ENCODE results near the gene DHX34.
"Not testable (repeated sequence)": the region's sequence is repeated elsewhere in the genome, so short reads cannot be mapped to it uniquely, and the experiment has no call there.

Gene DHX34

DNA sequence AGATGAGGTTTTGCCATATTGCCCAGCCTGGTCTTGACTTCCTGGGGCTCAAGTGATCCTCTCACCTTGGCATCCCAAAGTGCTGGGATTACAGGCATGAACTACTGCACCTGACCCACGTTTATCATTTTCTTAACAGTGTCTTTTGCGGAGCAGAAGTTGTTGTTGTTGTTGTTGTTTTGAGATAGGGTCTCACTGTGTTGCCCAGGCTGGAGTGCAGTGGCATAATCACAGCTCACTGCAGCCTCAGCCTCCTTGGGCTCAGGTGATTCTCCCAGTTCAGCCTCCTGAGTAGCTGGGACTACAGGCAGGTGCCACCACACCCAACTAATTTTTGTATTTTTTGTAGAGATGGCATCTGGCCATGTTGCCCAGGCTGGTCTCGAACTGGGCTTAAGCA lies 38.5 kb downstream of the DHX34 start:
- DNase-seq (ENCODE audit: low read depth in 2 of 2), result not testable (repeated sequence)

GRCh38 chr19:47388721-47389120 lies 39.6 kb downstream of the DHX34 start:
- not testable (repeated sequence) for DNase-seq (ENCODE audit: low read depth in 2 of 2)

GRCh38 chr19:47389150-47389556 lies 40.0 kb downstream of the DHX34 start:
- DNase-seq (ENCODE audit: low read depth in 2 of 2), result no peak

DNA sequence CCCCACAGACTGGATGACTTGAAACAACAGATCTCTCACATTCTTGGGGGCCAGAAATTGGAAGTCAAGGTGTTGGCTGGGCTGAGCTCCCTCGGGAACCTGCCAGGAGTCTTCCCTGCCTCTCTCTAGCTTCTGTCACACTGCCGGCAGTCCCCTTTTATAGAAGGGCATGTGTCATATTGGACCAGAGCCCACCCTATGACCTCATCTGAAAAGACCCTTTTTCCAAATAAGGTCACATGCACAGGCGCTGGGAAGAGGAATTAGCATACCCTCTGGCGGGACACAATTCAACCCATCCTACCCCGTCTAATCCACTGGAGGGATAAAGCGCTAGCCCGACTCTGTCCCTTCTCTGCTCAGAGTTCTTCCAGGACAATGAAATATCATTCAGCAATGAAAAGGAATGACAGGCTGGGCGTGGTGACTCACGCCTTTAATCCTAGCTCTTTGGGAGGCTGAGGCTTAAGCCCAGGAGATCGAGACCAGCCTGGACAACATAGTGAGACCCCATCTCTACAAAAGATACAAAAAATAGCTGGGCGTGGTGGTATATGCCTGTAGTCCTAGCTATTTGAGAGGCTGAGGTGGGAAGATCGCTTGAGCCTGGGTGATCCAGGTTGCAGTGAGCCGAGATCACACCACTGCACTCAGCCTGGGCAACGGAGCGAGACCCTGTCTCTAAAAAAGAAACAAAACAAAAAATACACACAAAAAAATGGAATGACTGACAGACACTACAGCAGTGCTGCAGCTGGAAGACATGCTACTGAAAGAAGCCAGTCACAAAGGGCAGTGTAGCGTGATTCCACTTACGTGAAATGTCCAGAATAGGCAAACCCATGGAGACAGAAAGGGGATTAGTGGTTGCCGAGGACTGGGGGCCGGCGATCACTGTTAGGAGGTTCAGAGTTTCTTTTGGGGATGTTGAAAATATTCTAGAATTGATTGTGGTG lies 41.7 kb downstream of the DHX34 start:
- no peak for DNase-seq (ENCODE audit: low read depth in 2 of 2)

DNA sequence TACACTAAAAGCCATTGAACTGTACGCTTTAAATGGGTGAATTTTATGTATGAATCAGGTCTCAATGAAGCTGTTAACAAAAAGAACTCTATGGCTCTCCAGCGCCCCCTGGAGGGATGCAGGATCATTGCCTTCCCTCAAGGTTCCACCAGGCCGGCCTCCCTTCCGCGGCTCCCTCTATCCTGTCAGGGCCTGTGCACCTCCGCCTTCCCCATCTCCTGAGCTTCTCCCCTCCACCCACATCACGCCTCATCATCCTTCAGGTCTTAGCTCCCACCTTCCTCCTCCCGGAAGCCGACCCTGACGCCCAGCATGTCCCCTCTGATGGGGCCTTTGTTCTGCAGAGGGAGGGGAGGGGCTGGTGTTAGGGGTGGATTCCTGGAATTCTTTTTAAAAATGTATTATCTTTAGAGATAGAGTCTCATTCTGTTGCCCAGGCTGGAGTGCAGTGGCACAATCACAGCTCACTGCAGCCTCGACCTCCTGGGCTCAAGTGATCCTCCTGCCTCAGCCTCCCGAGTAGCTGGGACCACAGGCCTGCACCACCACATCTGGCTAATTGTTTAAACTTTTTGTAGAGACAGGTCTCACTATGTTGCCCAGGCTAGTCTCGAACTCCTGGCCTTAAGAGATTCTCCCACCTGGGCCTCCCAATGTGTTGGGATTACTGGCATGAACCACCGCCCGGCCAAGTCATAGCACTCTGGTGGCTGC lies 42.6 kb downstream of the DHX34 start:
- peak; percentile 80 to 84 for DNase-seq (ENCODE audit: low read depth in 2 of 2)

- no peak for DNase-seq (ENCODE audit: low read depth in 2 of 2)
These were observed 49.8 kb downstream of the DHX34 start for GRCh38 chr19:47398707-47399597.

- DNase-seq (ENCODE audit: low read depth in 2 of 2), result no peak
These were observed 53.4 kb downstream of the DHX34 start for GRCh38 chr19:47402504-47402903.

- DNase-seq (ENCODE audit: low read depth in 2 of 2), result no peak
These were observed 55.5 kb downstream of the DHX34 start for GRCh38 chr19:47404334-47405196.

DNA sequence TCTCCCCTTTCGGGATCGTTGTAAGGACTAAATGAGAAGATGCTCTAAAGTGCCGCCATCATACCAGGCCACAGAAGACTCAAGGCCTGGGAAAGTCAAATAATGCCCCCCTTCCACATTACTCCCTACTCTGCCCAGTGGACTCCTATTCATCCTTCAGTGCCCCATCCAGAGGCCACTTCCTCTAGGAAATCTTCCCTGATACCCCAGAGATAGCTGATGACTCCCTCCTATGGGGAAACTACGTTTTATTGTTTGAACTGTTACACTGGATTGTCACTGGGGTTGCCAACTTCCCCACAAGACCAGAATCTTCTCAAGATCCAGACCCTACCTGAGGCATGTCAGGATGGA lies 56.1 kb downstream of the DHX34 start:
- DNase-seq (ENCODE audit: low read depth in 2 of 2), result no peak

- DNase-seq (ENCODE audit: low read depth in 2 of 2), result no peak
These were observed 56.8 kb downstream of the DHX34 start for GRCh38 chr19:47405854-47406417.

GRCh38 chr19:47406711-47407416 lies 57.7 kb downstream of the DHX34 start:
- DNase-seq (ENCODE audit: low read depth in 2 of 2), result no peak

GRCh38 chr19:47407417-47407774 lies 58.3 kb downstream of the DHX34 start:
- no peak for DNase-seq (ENCODE audit: low read depth in 2 of 2)

GRCh38 chr19:47408156-47408938 lies 59.2 kb downstream of the DHX34 start:
- no peak for DNase-seq (ENCODE audit: low read depth in 2 of 2)

- no peak for DNase-seq (ENCODE audit: low read depth in 2 of 2)
These were observed 62.0 kb downstream of the DHX34 start for GRCh38 chr19:47411101-47411500.

DNA sequence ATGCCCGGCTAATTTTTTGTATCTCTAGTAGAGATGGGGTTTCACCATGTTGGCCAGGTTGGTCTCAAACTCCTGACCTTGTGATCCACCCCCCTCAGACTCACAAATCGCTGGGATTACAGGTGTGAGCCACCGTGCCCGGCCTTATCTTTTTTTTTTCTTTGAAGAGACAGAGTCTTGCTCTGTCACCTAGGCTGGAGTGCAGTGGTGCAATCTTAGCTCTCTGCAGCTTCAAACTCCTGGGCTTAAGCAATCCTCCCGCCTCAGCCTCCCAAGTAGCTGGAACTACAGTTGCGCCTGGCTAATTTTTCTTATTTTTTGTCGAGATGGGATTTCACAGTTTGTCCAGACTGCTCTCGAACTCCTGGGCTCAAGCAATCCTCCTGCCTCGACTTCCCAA lies 62.6 kb downstream of the DHX34 start:
- not testable (repeated sequence) for DNase-seq (ENCODE audit: low read depth in 2 of 2)

DNA sequence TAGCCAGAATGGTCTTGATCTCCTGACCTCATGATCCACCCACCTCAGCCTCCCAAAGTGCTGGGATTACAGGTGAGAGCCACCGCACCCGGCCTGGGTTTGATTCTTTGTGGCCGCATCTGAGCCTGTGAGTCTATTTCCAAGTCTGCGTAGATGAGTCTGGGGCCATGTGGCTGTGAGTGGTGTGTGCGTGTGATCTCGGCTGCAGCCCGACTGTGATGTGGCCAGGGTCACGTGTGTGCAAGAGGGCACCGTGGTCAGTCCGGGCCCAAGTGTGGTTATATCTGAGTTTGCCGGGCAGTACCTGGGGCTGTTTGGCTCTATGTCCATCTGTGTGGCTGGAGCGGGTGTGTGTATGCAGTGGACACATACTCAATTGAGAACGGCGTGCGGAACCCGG lies 64.8 kb downstream of the DHX34 start:
- no peak for DNase-seq (ENCODE audit: low read depth in 2 of 2)

- no peak for DNase-seq (ENCODE audit: low read depth in 2 of 2)
These were observed 65.4 kb downstream of the DHX34 start for GRCh38 chr19:47414469-47414868.

- DNase-seq (ENCODE audit: low read depth in 2 of 2), result no peak
These were observed 67.0 kb downstream of the DHX34 start for GRCh38 chr19:47415953-47416642.

GRCh38 chr19:47416643-47416985 lies 67.5 kb downstream of the DHX34 start:
- DNase-seq (ENCODE audit: low read depth in 2 of 2), result no peak
